ENCODE measurements around the gene RYR2. TPM values are rescaled to one million over a fixed set of nuclear protein-coding genes. Genes with fewer than 3 reads are reported as not detected.
A peak's percentile ranks its signal among the peaks of the same experiment; 100 is the strongest.

The RYR2 gene
- total RNA-seq, 1 donor from 2014 or later, result 15.2 TPM

DNA sequence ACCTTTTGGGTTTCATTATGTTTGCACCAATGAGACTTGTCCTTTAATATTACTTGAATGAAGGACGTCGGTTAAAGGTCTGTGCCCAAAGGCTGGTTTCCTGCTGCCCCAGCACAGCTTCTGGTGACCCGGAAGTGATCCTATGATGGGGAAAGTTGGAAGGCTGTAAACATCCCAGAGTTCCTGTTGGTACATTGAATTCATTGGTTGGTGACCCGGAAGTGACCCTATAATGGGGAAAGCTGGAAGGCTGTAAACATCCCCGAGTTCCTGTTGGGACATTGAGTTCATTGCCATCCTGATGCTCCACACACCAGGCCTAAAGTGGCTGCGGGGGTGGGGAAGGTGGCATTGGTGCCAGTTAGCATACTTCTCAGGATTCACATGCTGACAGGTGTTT is 187.3 kb downstream of the RYR2 start:
- Histone ChIP-seq H3K27ac (no peak overlapping the region), H3K4me3 (no peak overlapping the region), H3K27me3 (no peaks in the 10 kb centered on the region), H3K9me3 (no peaks in the 10 kb centered on the region), H3K36me3 (no peaks in the 10 kb centered on the region), H3K4me1 (no peaks in the 10 kb centered on the region)
- no peak for DNase-seq (ENCODE audit: low spot score in 2 of 2)
- TF ChIP-seq, protein P1, sequence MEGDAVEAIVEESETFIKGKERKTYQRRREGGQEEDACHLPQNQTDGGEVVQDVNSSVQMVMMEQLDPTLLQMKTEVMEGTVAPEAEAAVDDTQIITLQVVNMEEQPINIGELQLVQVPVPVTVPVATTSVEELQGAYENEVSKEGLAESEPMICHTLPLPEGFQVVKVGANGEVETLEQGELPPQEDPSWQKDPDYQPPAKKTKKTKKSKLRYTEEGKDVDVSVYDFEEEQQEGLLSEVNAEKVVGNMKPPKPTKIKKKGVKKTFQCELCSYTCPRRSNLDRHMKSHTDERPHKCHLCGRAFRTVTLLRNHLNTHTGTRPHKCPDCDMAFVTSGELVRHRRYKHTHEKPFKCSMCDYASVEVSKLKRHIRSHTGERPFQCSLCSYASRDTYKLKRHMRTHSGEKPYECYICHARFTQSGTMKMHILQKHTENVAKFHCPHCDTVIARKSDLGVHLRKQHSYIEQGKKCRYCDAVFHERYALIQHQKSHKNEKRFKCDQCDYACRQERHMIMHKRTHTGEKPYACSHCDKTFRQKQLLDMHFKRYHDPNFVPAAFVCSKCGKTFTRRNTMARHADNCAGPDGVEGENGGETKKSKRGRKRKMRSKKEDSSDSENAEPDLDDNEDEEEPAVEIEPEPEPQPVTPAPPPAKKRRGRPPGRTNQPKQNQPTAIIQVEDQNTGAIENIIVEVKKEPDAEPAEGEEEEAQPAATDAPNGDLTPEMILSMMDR (IDR thresholded peaks at IDR 0.05), result no peak
- intact Hi-C loops (cut with DNase I), result no loop called here

DNA sequence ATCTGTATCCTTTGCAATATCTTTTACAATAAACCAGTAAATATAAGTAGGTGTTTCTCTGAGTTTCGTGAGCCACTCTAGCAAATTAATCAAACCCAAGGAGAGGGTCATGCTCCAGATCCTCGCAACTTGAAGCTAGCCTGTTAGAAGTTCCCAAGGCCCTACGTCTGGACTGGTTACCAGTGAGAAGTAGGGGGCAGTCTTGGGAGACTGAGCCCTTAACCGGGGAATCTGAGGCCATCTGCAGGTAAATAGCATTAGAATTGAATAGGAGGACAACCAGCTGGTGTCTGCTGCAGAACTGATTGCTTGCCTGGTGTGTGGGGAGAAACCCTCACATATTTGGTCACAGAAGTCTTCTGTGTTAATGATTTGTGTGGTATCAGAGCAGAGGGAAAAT is 190.5 kb downstream of the RYR2 start:
- Histone ChIP-seq H3K4me3 (no peak overlapping the region), H3K4me1 (no peaks in the 10 kb centered on the region), H3K27ac (no peak overlapping the region), H3K36me3 (no peaks in the 10 kb centered on the region), H3K9me3 (no peaks in the 10 kb centered on the region), H3K27me3 (no peaks in the 10 kb centered on the region)
- TF ChIP-seq, protein P1 (IDR thresholded peaks at IDR 0.05), result no peak
- intact Hi-C loops (cut with DNase I), result no loop called here
- DNase-seq (ENCODE audit: low spot score in 2 of 2), result no peak

DNA sequence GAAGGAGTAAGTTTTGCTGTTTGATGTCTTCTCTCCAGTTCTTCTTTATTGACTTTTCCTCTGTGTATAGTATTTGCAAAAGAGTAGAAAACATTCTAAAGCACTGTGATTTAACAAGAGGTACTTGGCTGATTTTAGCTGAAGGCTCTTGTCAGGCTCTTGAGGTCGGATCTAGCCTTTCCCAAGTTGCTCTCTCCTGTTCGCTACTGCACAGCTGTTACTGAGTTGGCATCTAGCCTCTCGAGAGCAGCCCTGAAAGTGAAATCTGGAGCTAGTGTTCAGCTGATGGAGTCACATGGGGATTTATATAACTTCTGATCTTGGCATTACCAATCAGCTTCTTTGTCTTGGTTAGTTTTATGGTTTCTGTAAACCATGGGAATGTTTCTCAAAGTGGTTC is 193.1 kb downstream of the RYR2 start:
- TF ChIP-seq, protein P1 (IDR thresholded peaks at IDR 0.05), result no peak
- Histone ChIP-seq H3K36me3 (no peaks in the 10 kb centered on the region), H3K4me3 (peak overlapping the region in 1 of 2 donors; percentile 25), H3K27ac (peak overlapping the region in 1 of 2 donors; percentile 19), H3K27me3 (no peaks in the 10 kb centered on the region), H3K4me1 (peaks cover 0 to 2% of the 10 kb centered on the region in 2 donors), H3K9me3 (no peaks in the 10 kb centered on the region)
- DNase-seq (ENCODE audit: low spot score in 2 of 2), result no peak
- intact Hi-C loops (cut with DNase I), result no loop called here

DNA sequence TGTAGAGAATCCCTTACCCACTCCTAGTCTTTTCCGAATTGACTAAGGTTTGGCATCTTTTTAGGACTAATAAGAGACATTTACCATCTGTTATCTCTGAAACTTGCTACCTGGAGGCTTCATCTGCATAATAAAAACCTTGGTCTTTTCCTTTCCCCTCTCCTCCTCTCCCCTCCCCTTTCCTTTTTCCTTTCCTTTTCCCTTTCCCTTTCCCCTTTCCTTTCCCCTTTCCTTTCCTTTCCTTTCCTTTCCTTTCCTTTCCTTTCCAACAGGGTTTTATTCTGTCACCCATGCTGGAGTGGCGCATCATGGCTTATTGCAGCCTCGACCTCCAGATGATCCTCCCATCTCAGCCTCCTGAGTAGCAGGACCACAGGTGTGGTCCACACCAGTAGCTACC is 195.7 kb downstream of the RYR2 start:
- TF ChIP-seq, protein P1 (IDR thresholded peaks at IDR 0.05), result no peak

DNA sequence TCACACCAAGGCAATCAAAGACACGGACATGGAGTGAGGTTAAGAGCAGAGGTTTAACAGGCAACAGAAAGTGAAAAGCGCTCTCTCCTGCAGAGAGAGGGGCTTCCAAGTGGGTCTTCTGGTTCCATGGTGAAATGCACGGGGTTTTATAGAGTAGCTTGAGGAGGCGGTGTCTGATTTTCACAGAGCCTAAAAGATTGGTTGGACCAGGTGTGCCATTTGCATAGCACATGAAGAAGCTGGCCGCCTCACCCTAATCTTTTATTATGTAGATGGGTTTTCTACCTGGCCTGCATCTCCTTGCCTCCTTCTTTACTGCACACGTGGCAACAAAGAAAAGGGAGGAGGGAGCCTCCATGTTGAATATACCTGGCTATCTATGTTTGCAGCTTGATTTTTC is 197.3 kb downstream of the RYR2 start:
- Histone ChIP-seq H3K4me1 (peaks cover 0 to 2% of the 10 kb centered on the region in 2 donors), H3K36me3 (no peaks in the 10 kb centered on the region), H3K27ac (no peak overlapping the region), H3K9me3 (no peaks in the 10 kb centered on the region), H3K27me3 (no peaks in the 10 kb centered on the region), H3K4me3 (no peak overlapping the region)
- no peak for DNase-seq (ENCODE audit: low spot score in 2 of 2)
- intact Hi-C loops (cut with DNase I), result no loop called here
- TF ChIP-seq, protein P1 (IDR thresholded peaks at IDR 0.05), result no peak

More for the DNA sequence above, 195.7 kb downstream of the RYR2 start:
- DNase-seq (ENCODE audit: low spot score in 2 of 2), result no peak
- Histone ChIP-seq H3K4me1 (peaks cover 0 to 2% of the 10 kb centered on the region in 2 donors), H3K9me3 (no peaks in the 10 kb centered on the region), H3K4me3 (no peak overlapping the region), H3K27me3 (no peaks in the 10 kb centered on the region), H3K27ac (no peak overlapping the region), H3K36me3 (no peaks in the 10 kb centered on the region)
- intact Hi-C loops (cut with DNase I), result no loop called here

DNA sequence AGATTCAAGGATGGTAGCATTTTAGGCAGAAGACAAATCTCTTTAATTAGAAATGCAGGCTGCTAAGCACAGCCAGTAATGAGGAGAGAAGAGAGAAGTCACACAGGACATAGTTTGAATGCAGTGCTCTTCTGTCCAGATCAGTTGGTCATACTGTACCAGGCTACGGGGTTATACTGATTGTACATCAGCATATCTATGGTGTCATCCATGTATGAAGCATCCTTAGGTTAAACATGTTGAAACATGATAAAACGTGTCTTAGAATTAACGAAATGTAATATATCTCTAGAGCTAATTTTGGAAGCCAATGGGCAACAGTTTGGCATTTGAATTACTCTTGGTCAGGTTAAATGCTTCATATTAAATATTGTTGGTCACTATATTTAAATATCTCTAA is 199.1 kb downstream of the RYR2 start:
- Histone ChIP-seq H3K27ac (no peak overlapping the region), H3K4me3 (no peak overlapping the region), H3K27me3 (no peaks in the 10 kb centered on the region), H3K4me1 (peaks cover 0 to 2% of the 10 kb centered on the region in 2 donors), H3K9me3 (no peaks in the 10 kb centered on the region), H3K36me3 (no peaks in the 10 kb centered on the region)
- intact Hi-C loops (cut with DNase I), result no loop called here
- TF ChIP-seq, protein P1 (IDR thresholded peaks at IDR 0.05), result no peak
- DNase-seq (ENCODE audit: low spot score in 2 of 2), result no peak
